Measurements from ENCODE around the gene RAB8B. TPM values are rescaled to one million over a fixed set of nuclear protein-coding genes. Genes with fewer than 3 reads are reported as not detected.

RAB8B gene
- polyA plus RNA-seq, 4 donors = 9.8 to 19.6 (median 13.9) TPM

DNA sequence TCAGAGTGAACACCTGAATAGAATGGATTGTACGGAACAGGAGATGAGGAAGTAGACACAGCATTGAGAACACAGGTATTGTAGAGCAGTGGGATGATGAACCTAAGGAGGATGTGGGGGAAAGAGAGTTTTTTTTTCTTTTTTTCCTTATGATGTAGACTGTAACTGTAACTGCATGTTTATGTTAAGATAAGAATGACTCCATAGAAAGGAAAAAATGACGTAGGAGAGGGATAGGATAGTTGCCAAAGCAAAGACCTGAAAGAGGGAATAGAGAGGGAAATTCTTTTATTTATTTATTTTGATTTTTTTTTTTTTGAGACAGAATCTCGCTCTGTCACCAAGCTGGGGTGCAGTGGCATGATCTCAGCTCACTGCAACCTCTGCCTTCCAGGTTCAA lies 121.2 kb downstream of the RAB8B start:
- DNase-seq (no peak), FAIRE-seq (no peak)
- H3K27ac ChIP-seq (ENCODE audit: low read depth in 1 of 3, low read length in 2 of 3) = no peak overlapping the region
- no peaks in the 10 kb centered on the region for H3K9me3 ChIP-seq (ENCODE audit: control insufficient read depth in 2 of 2, insufficient read depth in 1 of 2, low read depth in 1 of 2, low read length in 1 of 2)
- H3K36me3 ChIP-seq (ENCODE audit: control insufficient read depth in 3 of 3, insufficient read depth in 2 of 3, low read depth in 1 of 3, low read length in 3 of 3) = peaks cover 0 to 9% (median 4%) of the 10 kb centered on the region in 3 donors
- WGBS, 3 donors = 87 to 93% (median 92%) methylated on average over 2 to 3 of the region's 3 CpGs
- no peak overlapping the region for H3K4me3 ChIP-seq (ENCODE audit: low read depth in 1 of 3, low read length in 3 of 3)
- no peaks in the 10 kb centered on the region for H3K4me1 ChIP-seq (ENCODE audit: control insufficient read depth in 3 of 3, insufficient read depth in 2 of 3, low read depth in 1 of 3, low read length in 2 of 3)
- H3K27me3 ChIP-seq (ENCODE audit: control insufficient read depth in 3 of 3, insufficient read depth in 3 of 3, low read length in 3 of 3) = no peaks in the 10 kb centered on the region

- FAIRE-seq (no peak), DNase-seq (no peak)
- Histone ChIP-seq H3K36me3 (ENCODE audit: control insufficient read depth in 3 of 3, insufficient read depth in 2 of 3, low read depth in 1 of 3, low read length in 3 of 3) (peaks cover 0 to 2% (median 0%) of the 10 kb centered on the region in 3 donors), H3K27me3 (ENCODE audit: control insufficient read depth in 3 of 3, insufficient read depth in 3 of 3, low read length in 3 of 3) (no peaks in the 10 kb centered on the region), H3K27ac (ENCODE audit: low read depth in 1 of 3, low read length in 2 of 3) (no peak overlapping the region), H3K9me3 (ENCODE audit: control insufficient read depth in 2 of 2, insufficient read depth in 1 of 2, low read depth in 1 of 2, low read length in 1 of 2) (no peaks in the 10 kb centered on the region), H3K4me1 (ENCODE audit: control insufficient read depth in 3 of 3, insufficient read depth in 2 of 3, low read depth in 1 of 3, low read length in 2 of 3) (no peaks in the 10 kb centered on the region), H3K4me3 (ENCODE audit: low read depth in 1 of 3, low read length in 3 of 3) (no peak overlapping the region)
- 93 to 100% (median 96%) methylated on average over 1 of the region's 1 CpG for WGBS, 3 donors
Measured at GRCh38 chr15:63312286-63312685, 122.9 kb downstream of the RAB8B start.

GRCh38 chr15:63313825-63314224 lies 124.4 kb downstream of the RAB8B start:
- Histone ChIP-seq H3K36me3 (ENCODE audit: control insufficient read depth in 3 of 3, insufficient read depth in 2 of 3, low read depth in 1 of 3, low read length in 3 of 3) (no peaks in the 10 kb centered on the region), H3K27ac (ENCODE audit: low read depth in 1 of 3, low read length in 2 of 3) (no peak overlapping the region), H3K4me1 (ENCODE audit: control insufficient read depth in 3 of 3, insufficient read depth in 2 of 3, low read depth in 1 of 3, low read length in 2 of 3) (no peaks in the 10 kb centered on the region), H3K4me3 (ENCODE audit: low read depth in 1 of 3, low read length in 3 of 3) (no peak overlapping the region), H3K27me3 (ENCODE audit: control insufficient read depth in 3 of 3, insufficient read depth in 3 of 3, low read length in 3 of 3) (no peaks in the 10 kb centered on the region), H3K9me3 (ENCODE audit: control insufficient read depth in 2 of 2, insufficient read depth in 1 of 2, low read depth in 1 of 2, low read length in 1 of 2) (no peaks in the 10 kb centered on the region)
- DNase-seq (no peak), FAIRE-seq (no peak)
- WGBS, 3 donors = 83 to 86% (median 86%) methylated on average over 4 of the region's 4 CpGs

DNA sequence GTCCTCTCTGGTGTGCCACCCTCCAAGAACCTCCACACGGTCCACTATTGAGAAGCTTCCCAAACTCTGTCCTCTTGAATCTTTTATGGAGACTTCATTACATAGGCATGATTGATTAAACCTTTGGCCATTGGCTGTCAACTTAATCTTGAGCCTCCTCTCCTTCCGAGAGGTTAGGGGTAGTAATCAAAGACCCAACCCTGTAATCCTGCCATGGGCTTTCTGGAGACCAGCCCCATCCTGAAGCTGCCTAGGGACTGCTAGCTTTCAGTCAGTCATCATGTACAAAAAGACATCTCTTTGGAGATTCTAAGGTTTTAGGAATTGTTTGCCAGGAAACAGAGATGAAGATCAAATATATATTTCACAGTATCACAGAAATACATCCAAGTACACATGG lies 125.0 kb downstream of the RAB8B start:
- WGBS, 3 donors = 39 to 61% (median 55%) methylated on average over 2 of the region's 2 CpGs
- no peak overlapping the region for H3K27ac ChIP-seq (ENCODE audit: low read depth in 1 of 3, low read length in 2 of 3)
- no peaks in the 10 kb centered on the region for H3K27me3 ChIP-seq (ENCODE audit: control insufficient read depth in 3 of 3, insufficient read depth in 3 of 3, low read length in 3 of 3)
- DNase-seq = no peak
- H3K9me3 ChIP-seq (ENCODE audit: control insufficient read depth in 2 of 2, insufficient read depth in 1 of 2, low read depth in 1 of 2, low read length in 1 of 2) = no peaks in the 10 kb centered on the region
- no peaks in the 10 kb centered on the region for H3K4me1 ChIP-seq (ENCODE audit: control insufficient read depth in 3 of 3, insufficient read depth in 2 of 3, low read depth in 1 of 3, low read length in 2 of 3)
- no peaks in the 10 kb centered on the region for H3K36me3 ChIP-seq (ENCODE audit: control insufficient read depth in 3 of 3, insufficient read depth in 2 of 3, low read depth in 1 of 3, low read length in 3 of 3)
- no peak overlapping the region for H3K4me3 ChIP-seq (ENCODE audit: low read depth in 1 of 3, low read length in 3 of 3)
- FAIRE-seq = no peak

Other genes starting within 250 kb of the RAB8B start
- 100 to 1,000 TPM; 269 to 542 (median 382) TPM for gene TPM1, start 146.9 kb upstream of the RAB8B start, polyA plus RNA-seq
- 10 to 100 TPM; 13.9 to 26.7 (median 20.8) TPM for gene LACTB, start 67.7 kb upstream of the RAB8B start, polyA plus RNA-seq
- gene RPS27L, start 32.1 kb upstream of the RAB8B start, polyA plus RNA-seq = 100 to 1,000 TPM; 146 to 612 (median 367) TPM
- 10 to 100 TPM in 1 of 4 donors, 1 to 10 TPM in 3; 1.4 to 22.8 (median 3.1) TPM for gene APH1B, start 88.0 kb downstream of the RAB8B start, polyA plus RNA-seq
- 10 to 100 TPM in 1 of 4 donors, 1 to 10 TPM in 1, under 1 TPM in 1, not detected in 1; 0.27 to 24.8 (median 1.8) TPM for gene CA12, start 192.2 kb downstream of the RAB8B start, polyA plus RNA-seq